Sigmoid colon (tissue), 7 donors: ENCODE data around the gene TRPM3. TPM values are rescaled to one million over a fixed set of nuclear protein-coding genes. Genes with fewer than 3 reads are reported as not detected.

Source experiments
- DNase-seq: peaks from one replicate; pipeline ENCODE4 v3.0.0-alpha.2; 2019
- H3K27ac ChIP-seq, 4 donors: fragments of 200-600 bp; sonication (generic); one replicate each; pipeline ENCODE4 v1.5.1; 2016 to 2019; ENCODE audit warnings: mild to moderate bottlenecking in 1 of 4
- H3K27me3 ChIP-seq, 3 donors: fragments of 200-600 bp; sonication (generic); one replicate each; pipeline ENCODE4 v1.5.1; 2019; ENCODE audit warnings: mild to moderate bottlenecking in 1 of 3
- H3K36me3 ChIP-seq, 4 donors: fragments of 200-600 bp; sonication (generic); one replicate each; pipeline ENCODE4 v1.5.1; 2016 to 2019
- H3K4me1 ChIP-seq, 4 donors: fragments of 200-600 bp; sonication (generic); one replicate each; pipeline ENCODE4 v1.5.1; 2017 to 2019
- H3K4me3 ChIP-seq, 4 donors: fragments of 200-600 bp; sonication (generic); one replicate each; pipeline ENCODE4 v1.5.1; 2017 to 2019; ENCODE audit warnings: mild to moderate bottlenecking in 2 of 4, moderate library complexity in 1 of 4
- H3K9me3 ChIP-seq, 4 donors: fragments of 200-600 bp in 3 of 4; sonication (generic) in 3 of 4; one replicate each; pipeline versions ENCODE4 v1.5.1 to v1.6.1; 2013 to 2019
- CTCF ChIP-seq, 4 experiments: fragments of 450-650 bp in 3 of 4; fragments of 200-600 bp in 1 of 4; IDR thresholded peaks; one replicate each; pipeline ENCODE4 v1.5.1; 2016 to 2019; ENCODE audit warnings: antibody characterized with exemption in 4 of 4, mild to moderate bottlenecking in 3 of 4, moderate library complexity in 2 of 4
- EP300 ChIP-seq, 4 donors: sonication (generic); formaldehyde crosslinking; IDR thresholded peaks; one replicate each; pipeline ENCODE4 v1.6.1; 2017; ENCODE audit warnings: antibody characterized with exemption in 4 of 4
- POLR2A ChIP-seq, 2 donors: fragments of 450-650 bp; IDR thresholded peaks; one replicate each; pipeline ENCODE4 v1.6.1; 2016; ENCODE audit warnings: antibody characterized with exemption in 2 of 2, mild to moderate bottlenecking in 2 of 2, moderate library complexity in 2 of 2
- POLR2AphosphoS5 ChIP-seq, 4 donors: sonication (generic); formaldehyde crosslinking; IDR thresholded peaks; one replicate each; pipeline ENCODE4 v1.6.1; 2017; ENCODE audit warnings: antibody characterized with exemption in 4 of 4
- WGBS, 2 donors: extraction: QIAGEN DNeasy Blood & Tissue Kit; methylation state at CpG; one replicate each; pipeline ENCODE4 v1.1.7; 2013; 5-methylcytosine and 5-hydroxymethylcytosine counted together
- intact Hi-C: fragments of 100-400 bp; cut with DNase I; formaldehyde crosslinking; loops from one replicate; pipeline ENCODE4 v1.15.1; 2023
- polyA plus RNA-seq, 3 donors: library from polyadenylated mRNA; stranded (reverse); fragments of 200-250 nt; gene quantifications; one replicate each; pipeline ENCODE4 v1.2.3, GENCODE V29; 2013
- total RNA-seq, 4 donors: library from RNA; depleted of rRNA; stranded (reverse); fragments of >200 nt; gene quantifications; one replicate each; pipeline ENCODE4 v1.1.0, GENCODE V29; 2016
- donor health status: healthy with polysubstance abuse.
- donor health status: Bipolar disorder and iron deficiency.
- donor health status: healthy.

Gene TRPM3
- total and polyA plus RNA-seq, 7 donors = 0.07 to 1.8 (median 0.41) TPM; not detected in 2

- H3K36me3 ChIP-seq = no peaks in the 10 kb centered on the region
- intact Hi-C loops = no loop called here
- no peak overlapping the region for H3K27ac ChIP-seq
- no peak overlapping the region for H3K4me3 ChIP-seq
- no peaks in the 10 kb centered on the region for H3K27me3 ChIP-seq
- TF ChIP-seq CTCF (IDR thresholded peaks at IDR 0.05) = no peak
- TF ChIP-seq EP300 (IDR thresholded peaks at IDR 0.05) = no peak
- no peak for TF ChIP-seq POLR2AphosphoS5 (IDR thresholded peaks at IDR 0.05)
- TF ChIP-seq POLR2A (IDR thresholded peaks at IDR 0.05) = no peak
- 14 to 59% methylated on average over 5 of the region's 5 CpGs for WGBS, 2 donors
- H3K9me3 ChIP-seq = no peaks in the 10 kb centered on the region
- H3K4me1 ChIP-seq = no peaks in the 10 kb centered on the region
- DNase-seq = no peak
Measured at GRCh38 chr9:71096421-71097108, 24.9 kb downstream of the TRPM3 start.

DNA sequence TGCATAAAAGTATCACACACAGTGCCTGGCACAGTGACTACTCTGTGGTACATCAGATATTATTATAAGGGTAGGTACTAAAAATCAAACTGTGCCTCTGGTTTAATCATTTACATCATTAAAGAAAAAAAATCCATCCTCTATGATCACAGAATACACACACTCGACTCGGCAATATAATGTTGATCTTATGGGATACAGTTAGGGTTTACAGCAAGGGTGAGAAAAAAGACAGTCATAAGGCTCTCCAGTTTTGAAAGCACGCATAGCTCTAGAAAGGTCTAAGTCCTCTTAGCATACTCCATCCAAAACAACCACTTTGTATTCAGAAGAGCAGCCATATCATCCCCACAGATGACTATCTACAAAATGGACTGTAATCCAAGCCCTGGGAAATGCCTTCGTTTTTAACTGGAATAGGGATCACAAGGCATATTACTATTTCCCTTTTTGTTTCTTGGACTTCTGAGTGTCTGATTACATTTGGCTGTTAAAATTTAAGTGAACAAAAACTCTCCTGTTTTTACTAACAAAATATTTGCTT, 26.6 kb downstream of the TRPM3 start:
- 20 to 65% methylated on average over 4 of the region's 4 CpGs for WGBS, 2 donors
- H3K4me1 ChIP-seq = no peaks in the 10 kb centered on the region
- no peaks in the 10 kb centered on the region for H3K9me3 ChIP-seq
- no peaks in the 10 kb centered on the region for H3K27me3 ChIP-seq
- H3K27ac ChIP-seq = no peak overlapping the region
- no peak overlapping the region for H3K4me3 ChIP-seq
- intact Hi-C loops = no loop called here
- no peak for DNase-seq
- H3K36me3 ChIP-seq = no peaks in the 10 kb centered on the region
- TF ChIP-seq POLR2A (IDR thresholded peaks at IDR 0.05) (no peak), CTCF (IDR thresholded peaks at IDR 0.05) (no peak), EP300 (IDR thresholded peaks at IDR 0.05) (no peak), POLR2AphosphoS5 (IDR thresholded peaks at IDR 0.05) (no peak)

DNA sequence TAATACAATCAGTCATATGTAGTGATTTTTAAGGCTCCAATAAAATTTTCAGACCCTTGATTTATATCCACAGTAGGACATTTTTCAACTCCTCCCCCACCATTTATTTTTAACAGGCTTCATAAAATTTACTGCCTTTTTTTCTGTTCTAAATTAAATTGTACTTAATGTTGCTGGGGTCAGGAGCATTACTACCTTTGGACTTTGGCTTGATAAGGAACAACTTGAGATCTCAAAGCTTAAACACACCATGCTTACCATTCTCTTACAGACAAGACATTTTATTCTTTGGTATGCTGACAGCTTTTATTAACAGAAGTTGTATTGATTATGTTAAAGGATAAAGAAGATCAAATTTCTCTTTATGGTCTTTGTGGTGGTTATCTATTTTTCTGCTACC, 30.5 kb downstream of the TRPM3 start:
- H3K27me3 ChIP-seq = no peaks in the 10 kb centered on the region
- no peak overlapping the region for H3K27ac ChIP-seq
- no peaks in the 10 kb centered on the region for H3K4me1 ChIP-seq
- DNase-seq = no peak
- no peak for TF ChIP-seq EP300 (IDR thresholded peaks at IDR 0.05)
- no peak for TF ChIP-seq CTCF (IDR thresholded peaks at IDR 0.05)
- no peak for TF ChIP-seq POLR2AphosphoS5 (IDR thresholded peaks at IDR 0.05)
- TF ChIP-seq POLR2A (IDR thresholded peaks at IDR 0.05) = no peak
- no peaks in the 10 kb centered on the region for H3K36me3 ChIP-seq
- intact Hi-C loops = no loop called here
- no peaks in the 10 kb centered on the region for H3K9me3 ChIP-seq
- H3K4me3 ChIP-seq = no peak overlapping the region

- no peak for TF ChIP-seq POLR2A (IDR thresholded peaks at IDR 0.05)
- no peak for TF ChIP-seq POLR2AphosphoS5 (IDR thresholded peaks at IDR 0.05)
- TF ChIP-seq CTCF (IDR thresholded peaks at IDR 0.05) = no peak
- TF ChIP-seq EP300 (IDR thresholded peaks at IDR 0.05) = no peak
- intact Hi-C loops = no loop called here
- DNase-seq = no peak
- WGBS, 2 donors = 93 to 94% methylated on average over 2 of the region's 2 CpGs
- no peaks in the 10 kb centered on the region for H3K9me3 ChIP-seq
- no peak overlapping the region for H3K4me3 ChIP-seq
- H3K27me3 ChIP-seq = no peaks in the 10 kb centered on the region
- no peaks in the 10 kb centered on the region for H3K36me3 ChIP-seq
- H3K4me1 ChIP-seq = no peaks in the 10 kb centered on the region
- no peak overlapping the region for H3K27ac ChIP-seq
Measured at GRCh38 chr9:71079451-71079850, 42.0 kb downstream of the TRPM3 start.

- intact Hi-C loops = no loop called here
- Histone ChIP-seq H3K4me3 (no peak overlapping the region), H3K9me3 (no peaks in the 10 kb centered on the region), H3K27ac (no peak overlapping the region), H3K36me3 (no peaks in the 10 kb centered on the region), H3K27me3 (no peaks in the 10 kb centered on the region), H3K4me1 (no peaks in the 10 kb centered on the region)
- TF ChIP-seq POLR2AphosphoS5 (IDR thresholded peaks at IDR 0.05) = no peak
- no peak for TF ChIP-seq EP300 (IDR thresholded peaks at IDR 0.05)
- no peak for TF ChIP-seq CTCF (IDR thresholded peaks at IDR 0.05)
- TF ChIP-seq POLR2A (IDR thresholded peaks at IDR 0.05) = no peak
- DNase-seq = no peak
- WGBS, 2 donors = 88% methylated on average over 6 of the region's 6 CpGs
Measured at GRCh38 chr9:71076096-71076495, 45.3 kb downstream of the TRPM3 start.
